Mucosa of stomach (tissue), 1 donor: ENCODE results near the gene REELD1.

Experiments used
- H3K27me3 ChIP-seq: one replicate; pipeline ENCODE4 v1.7.0; 2013; ENCODE audit warnings: mild to moderate bottlenecking, low read length; ENCODE audit not compliant: control insufficient read depth, insufficient read depth
- H3K36me3 ChIP-seq: one replicate; pipeline ENCODE4 v1.7.0; 2013; ENCODE audit warnings: low read length; ENCODE audit not compliant: control insufficient read depth, insufficient read depth
- H3K4me1 ChIP-seq: one replicate; pipeline ENCODE4 v1.7.0; 2013; ENCODE audit warnings: mild to moderate bottlenecking, low read length; ENCODE audit not compliant: control insufficient read depth, insufficient read depth
- H3K4me3 ChIP-seq: one replicate; pipeline ENCODE4 v1.7.0; 2013; ENCODE audit warnings: low read length
- H3K9ac ChIP-seq: one replicate; pipeline ENCODE4 v1.7.0; 2013; ENCODE audit warnings: mild to moderate bottlenecking, low read length, moderate library complexity
- H3K9me3 ChIP-seq: one replicate; pipeline ENCODE4 v1.7.0; 2013; ENCODE audit warnings: mild to moderate bottlenecking, low read length, moderate library complexity; ENCODE audit not compliant: control insufficient read depth
- donor health status: Pancreatic carcinoma.

Gene REELD1

GRCh38 chr4:146273204-146273901, 59.0 kb downstream of the REELD1 start:
- Histone ChIP-seq H3K9me3 (no peaks in the 10 kb centered on the region), H3K4me3 (no peak overlapping the region), H3K9ac (no peak overlapping the region), H3K36me3 (no peaks in the 10 kb centered on the region), H3K27me3 (no peaks in the 10 kb centered on the region), H3K4me1 (peaks cover 16% of the 10 kb centered on the region)

GRCh38 chr4:146274774-146275173, 60.4 kb downstream of the REELD1 start:
- no peak overlapping the region for H3K9ac ChIP-seq
- H3K9me3 ChIP-seq, result no peaks in the 10 kb centered on the region
- H3K27me3 ChIP-seq, result no peaks in the 10 kb centered on the region
- H3K36me3 ChIP-seq, result no peaks in the 10 kb centered on the region
- peaks cover 16% of the 10 kb centered on the region for H3K4me1 ChIP-seq
- H3K4me3 ChIP-seq, result no peak overlapping the region

GRCh38 chr4:146275370-146275769, 61.0 kb downstream of the REELD1 start:
- no peak overlapping the region for H3K9ac ChIP-seq
- H3K4me1 ChIP-seq, result peaks cover 16% of the 10 kb centered on the region
- H3K27me3 ChIP-seq, result no peaks in the 10 kb centered on the region
- H3K9me3 ChIP-seq, result no peaks in the 10 kb centered on the region
- no peaks in the 10 kb centered on the region for H3K36me3 ChIP-seq
- no peak overlapping the region for H3K4me3 ChIP-seq

GRCh38 chr4:146278986-146279385, 64.6 kb downstream of the REELD1 start:
- H3K9ac ChIP-seq, result no peak overlapping the region
- H3K4me3 ChIP-seq, result no peak overlapping the region
- no peaks in the 10 kb centered on the region for H3K36me3 ChIP-seq
- H3K9me3 ChIP-seq, result no peaks in the 10 kb centered on the region
- no peaks in the 10 kb centered on the region for H3K27me3 ChIP-seq
- peaks cover 16% of the 10 kb centered on the region for H3K4me1 ChIP-seq
